CD14-positive monocyte (primary cell): Measurements from ENCODE around the gene TTC12. TPM values are rescaled to one million over a fixed set of nuclear protein-coding genes. Genes with fewer than 3 reads are reported as not detected.

Source experiments
- DNase-seq, 3 donors: peaks; one replicate each; pipeline ENCODE4 v3.0.0-alpha.2; 2011 to 2022
- H2AFZ ChIP-seq: 2 replicates; pipeline ENCODE4 v1.6.0; 2012; ENCODE audit warnings: mild to moderate bottlenecking, low read depth, low read length, inconsistent platforms; ENCODE audit not compliant: insufficient read depth, poor library complexity, severe bottlenecking
- H3K27ac ChIP-seq, 2 donors: 1 replicate in 1 of 2; 2 replicates in 1 of 2; pipeline ENCODE4 v1.5.1; 2012 to 2013; ENCODE audit warnings: low read length in 2 of 2, control low read depth in 1 of 2, inconsistent platforms in 1 of 2, low read depth in 1 of 2, mild to moderate bottlenecking in 1 of 2
- H3K27me3 ChIP-seq, 2 donors: one replicate each; pipeline versions ENCODE4 v1.6.0 to v1.6.1; 2011 to 2013; ENCODE audit warnings: low read length in 2 of 2; ENCODE audit not compliant: control insufficient read depth in 2 of 2, insufficient read depth in 2 of 2
- H3K36me3 ChIP-seq, 2 donors: replicated peaks in 1 of 2; 1 replicate in 1 of 2; 2 replicates in 1 of 2; pipeline versions ENCODE4 v1.5.1 to v1.6.1; 2012 to 2013; ENCODE audit warnings: low read length in 2 of 2, control low read depth in 1 of 2, inconsistent platforms in 1 of 2, mild to moderate bottlenecking in 1 of 2; ENCODE audit not compliant: insufficient read depth in 2 of 2, control insufficient read depth in 1 of 2
- H3K4me1 ChIP-seq, 2 donors: 1 replicate in 1 of 2; 2 replicates in 1 of 2; pipeline versions ENCODE4 v1.5.1 to v1.6.1; 2012 to 2013; ENCODE audit warnings: low read length in 2 of 2, control low read depth in 1 of 2, inconsistent platforms in 1 of 2, mild to moderate bottlenecking in 1 of 2, moderate library complexity in 1 of 2; ENCODE audit not compliant: insufficient read depth in 2 of 2, control insufficient read depth in 1 of 2
- H3K4me2 ChIP-seq: replicated peaks from 2 replicates; pipeline ENCODE3; 2012; ENCODE audit warnings: low read length, moderate library complexity, mild to moderate bottlenecking; ENCODE audit not compliant: poor library complexity, severe bottlenecking; ENCODE audit errors: extremely low read depth
- H3K4me3 ChIP-seq, 3 experiments: fragments of 200-600 bp in 1 of 3; sonication (generic) in 1 of 3; replicated peaks in 1 of 3; 1 replicate in 2 of 3; 2 replicates in 1 of 3; pipeline ENCODE4 v1.5.1; 2011 to 2013; ENCODE audit warnings: low read length in 3 of 3, mild to moderate bottlenecking in 3 of 3, control low read depth in 2 of 3, low read depth in 2 of 3, inconsistent platforms in 1 of 3, moderate library complexity in 1 of 3
- H3K79me2 ChIP-seq: 2 replicates; pipeline ENCODE4 v1.6.0; 2012; ENCODE audit warnings: mild to moderate bottlenecking, control low read depth, inconsistent platforms, low read length, moderate library complexity; ENCODE audit not compliant: insufficient read depth
- H3K9ac ChIP-seq: 2 replicates; pipeline ENCODE4 v1.6.0; 2017; ENCODE audit warnings: low read length, mild to moderate bottlenecking; ENCODE audit not compliant: insufficient read depth, poor library complexity, severe bottlenecking
- H3K9me3 ChIP-seq, 2 donors: replicated peaks in 1 of 2; 1 replicate in 1 of 2; 2 replicates in 1 of 2; pipeline versions ENCODE4 v1.5.1 to v1.6.1; 2012 to 2013; ENCODE audit warnings: low read length in 2 of 2, control low read depth in 1 of 2; ENCODE audit not compliant: control insufficient read depth in 1 of 2, insufficient read depth in 1 of 2
- H4K20me1 ChIP-seq: 2 replicates; pipeline ENCODE4 v1.6.0; 2012; ENCODE audit warnings: mild to moderate bottlenecking, low read length, control low read depth, moderate library complexity; ENCODE audit not compliant: insufficient read depth
- H3K27ac Mint-ChIP-seq, 7 donors: one replicate each; pipeline ENCODE4 v1.8.0; 2020; ENCODE audit warnings: mild to moderate bottlenecking in 7 of 7, mixed read lengths in 7 of 7, moderate library complexity in 6 of 7, inconsistent platforms in 2 of 7
- H3K27me3 Mint-ChIP-seq, 3 donors: one replicate each; pipeline ENCODE4 v1.8.0; 2021 to 2022; ENCODE audit warnings: low read depth in 3 of 3, mild to moderate bottlenecking in 3 of 3, mixed read lengths in 3 of 3, moderate library complexity in 3 of 3, inconsistent platforms in 1 of 3
- H3K36me3 Mint-ChIP-seq, 2 donors: one replicate each; pipeline ENCODE4 v1.8.0; 2020; ENCODE audit warnings: mixed read lengths in 2 of 2, inconsistent platforms in 1 of 2, mild to moderate bottlenecking in 1 of 2
- H3K4me1 Mint-ChIP-seq: one replicate; pipeline ENCODE4 v1.8.0; 2020; ENCODE audit warnings: mild to moderate bottlenecking, mixed read lengths
- H3K4me3 Mint-ChIP-seq, 2 donors: one replicate each; pipeline ENCODE4 v1.8.0; 2020; ENCODE audit warnings: mild to moderate bottlenecking in 2 of 2, mixed read lengths in 2 of 2, moderate library complexity in 1 of 2
- H3K9me3 Mint-ChIP-seq, 7 donors: one replicate each; pipeline ENCODE4 v1.8.0; 2020 to 2022; ENCODE audit warnings: mixed read lengths in 7 of 7, mild to moderate bottlenecking in 6 of 7, moderate library complexity in 6 of 7, inconsistent platforms in 2 of 7
- CTCF ChIP-seq: fragments of 200-600 bp; IDR thresholded peaks from one replicate; pipeline ENCODE4 v1.8.0; 2022; ENCODE audit warnings: antibody characterized with exemption, mild to moderate bottlenecking
- WGBS: methylation state at CpG from one replicate; pipeline ENCODE4 v1.1.5; 2013; ENCODE audit warnings: missing lambda C conversion rate; ENCODE audit not compliant: insufficient coverage; 5-methylcytosine and 5-hydroxymethylcytosine counted together
- intact Hi-C, 2 donors: fragments of 100-400 bp; cut with micrococcal nuclease; formaldehyde crosslinking; loops; one replicate each; pipeline versions ENCODE4 v1.15.0 to v1.15.1; 2023
- polyA plus RNA-seq, 3 donors: library from polyadenylated mRNA; depleted of rRNA in 1 of 3; unstranded in 2 of 3; stranded (reverse) in 1 of 3; fragments of 300-500 nt in 2 of 3; fragments of >200 nt in 1 of 3; fragmentation: Illumina TruSeq in 2 of 3; gene quantifications; 1 replicate in 2 of 3; 2 replicates in 1 of 3; pipeline ENCODE4 v1.2.3, GENCODE V29; 2012 to 2021

The TTC12 gene
- polyA plus RNA-seq, 3 donors, result 1.7 to 3.0 (median 2.4) TPM

DNA sequence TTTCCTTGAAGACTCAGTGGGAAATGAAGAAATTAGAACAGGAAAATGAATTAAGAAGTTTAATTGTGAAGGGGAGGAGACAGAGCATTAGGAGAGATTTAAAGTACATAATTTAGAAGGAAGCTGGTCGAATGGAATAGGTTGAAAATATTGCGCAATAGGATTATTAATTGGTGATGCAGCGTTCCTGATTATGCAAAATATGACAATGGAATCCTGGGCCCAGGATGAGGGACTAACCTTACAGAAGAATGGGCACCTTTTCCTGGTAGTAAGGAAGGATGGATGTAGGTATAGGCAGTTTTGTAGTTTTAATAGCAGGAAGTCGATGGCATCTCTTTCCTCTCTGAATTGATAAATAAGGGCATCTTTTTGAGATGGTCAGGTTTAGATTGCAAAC lies 7.8 kb downstream of the TTC12 start:
- no peak overlapping the region for H3K27ac ChIP-seq
- no peaks in the 10 kb centered on the region for H3K79me2 ChIP-seq
- no peak overlapping the region for H3K9ac ChIP-seq
- Mint-ChIP-seq H3K27me3 (peaks cover 0 to 3% (median 0%) of the 10 kb centered on the region in 3 donors), H3K4me1 (no peaks in the 10 kb centered on the region), H3K36me3 (peaks cover 0 to 12% of the 10 kb centered on the region in 2 donors), H3K9me3 (peaks cover 0 to 2% (median 0%) of the 10 kb centered on the region in 7 donors), H3K27ac (no peak overlapping the region), H3K4me3 (no peak overlapping the region)
- intact Hi-C loops, result loop anchor here in 1 of 2 donors (10.0 kb wide), 1 partner anchor 563 kb away; no protein-coding TSS in a partner anchor
- H3K4me2 ChIP-seq, result no peak overlapping the region
- no peak for TF ChIP-seq CTCF
- no peak overlapping the region for H2AFZ ChIP-seq
- 83% methylated on average over 4 of the region's 4 CpGs for WGBS
- no peaks in the 10 kb centered on the region for H4K20me1 ChIP-seq
- no peaks in the 10 kb centered on the region for H3K9me3 ChIP-seq
- no peak overlapping the region for H3K4me3 ChIP-seq
- no peaks in the 10 kb centered on the region for H3K27me3 ChIP-seq
- no peaks in the 10 kb centered on the region for H3K4me1 ChIP-seq
- H3K36me3 ChIP-seq, result no peaks in the 10 kb centered on the region
- no peak for DNase-seq

DNA sequence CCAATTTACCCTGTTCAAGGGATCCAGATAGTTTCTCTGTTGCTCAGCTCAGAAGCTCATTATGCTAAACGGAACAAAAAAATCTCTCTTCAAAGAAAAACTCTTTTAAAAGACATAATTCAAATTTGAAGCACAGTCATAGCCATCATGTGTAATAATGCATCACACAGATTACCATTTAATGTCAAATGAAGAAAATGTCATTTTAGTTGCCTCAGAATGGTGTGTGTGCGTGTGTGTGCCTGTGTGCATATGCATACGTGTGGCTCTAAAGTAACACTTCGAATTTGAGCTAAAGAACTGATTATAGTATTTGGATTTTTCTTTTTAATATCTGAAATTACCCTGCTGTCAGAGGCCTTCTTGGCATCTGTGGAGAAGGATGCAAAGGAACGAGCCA lies 9.9 kb downstream of the TTC12 start:
- whole genome bisulfite sequencing, result 100% methylated on average over 2 of the region's 5 CpGs
- H3K9me3 Mint-ChIP-seq, result peaks cover 0 to 2% (median 0%) of the 10 kb centered on the region in 7 donors
- H3K4me3 Mint-ChIP-seq, result no peak overlapping the region
- no peak overlapping the region for H3K27ac Mint-ChIP-seq
- H3K36me3 Mint-ChIP-seq, result peaks cover 0 to 13% of the 10 kb centered on the region in 2 donors
- intact Hi-C loops, result loop anchor here in 1 of 2 donors (10.0 kb wide), 1 partner anchor 561 kb away; no protein-coding TSS in a partner anchor
- Histone ChIP-seq H3K9ac (no peak overlapping the region), H3K4me3 (no peak overlapping the region), H3K4me1 (no peaks in the 10 kb centered on the region), H3K4me2 (no peak overlapping the region), H3K79me2 (no peaks in the 10 kb centered on the region), H3K36me3 (no peaks in the 10 kb centered on the region), H3K27ac (no peak overlapping the region), H2AFZ (no peak overlapping the region), H3K9me3 (no peaks in the 10 kb centered on the region), H3K27me3 (no peaks in the 10 kb centered on the region), H4K20me1 (no peaks in the 10 kb centered on the region)
- H3K4me1 Mint-ChIP-seq, result no peaks in the 10 kb centered on the region
- no peak for DNase-seq
- TF ChIP-seq CTCF, result no peak
- peaks cover 0 to 3% (median 0%) of the 10 kb centered on the region in 3 donors for H3K27me3 Mint-ChIP-seq
